ENCODE measurements around the gene TXNDC2.
A peak's percentile ranks its signal among the peaks of the same experiment; 100 is the strongest.

TXNDC2 gene

GRCh38 chr18:9913526-9914333 is 28.0 kb downstream of the TXNDC2 start, which contains the start of gene VAPA:
VAPA (plus strand) TSS chr18:9914016; CDS start chr18:9914257, 241 bp downstream.
- DNase-seq (ENCODE audit: low read depth) = peak; percentile 97

GRCh38 chr18:9914334-9914583 is 28.5 kb downstream of the TXNDC2 start:
- no peak for DNase-seq (ENCODE audit: low read depth)

GRCh38 chr18:9914584-9915290 is 29.0 kb downstream of the TXNDC2 start:
- peak; percentile 93 for DNase-seq (ENCODE audit: low read depth)

- DNase-seq (ENCODE audit: low read depth) = no peak
Observed at GRCh38 chr18:9915291-9916076, 29.7 kb downstream of the TXNDC2 start.

DNA sequence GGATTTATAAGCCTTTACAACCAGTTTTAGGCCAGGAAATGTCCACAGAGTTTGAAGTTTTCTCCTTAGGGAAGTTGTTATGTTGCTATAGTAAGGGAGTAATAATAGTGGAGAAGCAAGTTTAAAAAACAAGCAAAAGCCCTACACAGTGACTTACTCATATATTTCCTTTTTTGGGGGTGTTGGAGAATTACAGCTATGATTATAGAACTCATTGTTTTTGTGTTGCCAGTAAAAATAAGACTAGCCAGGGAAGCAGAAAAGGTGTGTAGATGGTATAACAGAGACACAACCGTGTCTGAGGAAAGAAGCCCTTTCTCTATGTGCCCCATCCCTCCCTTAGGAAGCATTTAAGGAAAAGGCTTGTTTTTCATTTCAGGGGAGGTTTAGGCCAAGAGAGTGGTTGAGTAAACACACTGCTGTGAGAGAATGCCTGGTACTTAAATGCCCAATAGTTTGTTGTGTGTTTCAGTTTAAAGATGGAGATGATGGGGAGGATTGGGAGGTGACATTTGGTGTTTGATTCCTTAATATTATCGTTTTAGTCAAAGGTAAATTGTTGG is 30.4 kb downstream of the TXNDC2 start:
- DNase-seq (ENCODE audit: low read depth) = peak; percentile 28

- DNase-seq (ENCODE audit: low read depth) = no peak
Observed at GRCh38 chr18:9916808-9917207, 31.0 kb downstream of the TXNDC2 start.

- peak; percentile 77 for DNase-seq (ENCODE audit: low read depth)
Observed at GRCh38 chr18:9918016-9918680, 32.4 kb downstream of the TXNDC2 start.

DNA sequence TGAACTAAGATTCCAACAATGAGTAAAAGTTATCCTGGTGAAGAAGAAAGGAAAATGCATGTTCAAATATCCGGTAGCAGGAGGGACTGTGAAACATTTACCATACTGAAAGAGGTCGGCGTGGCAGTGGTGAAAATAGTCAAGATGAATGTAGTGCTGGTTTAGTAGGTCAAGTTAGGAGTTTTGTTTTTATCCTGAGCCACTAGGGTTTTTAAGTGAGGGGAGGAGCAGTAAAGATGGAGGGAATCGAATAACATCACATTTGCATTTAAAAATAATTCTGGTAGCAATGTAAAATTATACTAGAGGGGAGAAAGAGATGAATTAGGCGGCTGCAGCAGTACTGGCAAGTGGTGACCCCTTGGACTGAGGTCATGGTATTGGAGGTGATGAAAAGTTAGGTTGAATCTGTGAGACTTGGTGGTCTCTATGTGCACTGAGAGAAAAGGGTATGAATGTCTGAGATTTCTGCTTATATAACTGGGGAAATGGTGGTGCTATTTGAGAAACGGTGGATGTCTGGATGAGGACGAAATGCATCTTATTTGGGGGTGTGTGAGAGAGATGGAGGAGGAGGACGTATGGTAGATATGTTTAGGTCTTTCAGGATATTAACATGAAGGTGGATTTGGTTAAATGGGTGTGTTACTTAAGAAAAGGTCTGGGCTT is 33.9 kb downstream of the TXNDC2 start:
- no peak for DNase-seq (ENCODE audit: low read depth)

DNA sequence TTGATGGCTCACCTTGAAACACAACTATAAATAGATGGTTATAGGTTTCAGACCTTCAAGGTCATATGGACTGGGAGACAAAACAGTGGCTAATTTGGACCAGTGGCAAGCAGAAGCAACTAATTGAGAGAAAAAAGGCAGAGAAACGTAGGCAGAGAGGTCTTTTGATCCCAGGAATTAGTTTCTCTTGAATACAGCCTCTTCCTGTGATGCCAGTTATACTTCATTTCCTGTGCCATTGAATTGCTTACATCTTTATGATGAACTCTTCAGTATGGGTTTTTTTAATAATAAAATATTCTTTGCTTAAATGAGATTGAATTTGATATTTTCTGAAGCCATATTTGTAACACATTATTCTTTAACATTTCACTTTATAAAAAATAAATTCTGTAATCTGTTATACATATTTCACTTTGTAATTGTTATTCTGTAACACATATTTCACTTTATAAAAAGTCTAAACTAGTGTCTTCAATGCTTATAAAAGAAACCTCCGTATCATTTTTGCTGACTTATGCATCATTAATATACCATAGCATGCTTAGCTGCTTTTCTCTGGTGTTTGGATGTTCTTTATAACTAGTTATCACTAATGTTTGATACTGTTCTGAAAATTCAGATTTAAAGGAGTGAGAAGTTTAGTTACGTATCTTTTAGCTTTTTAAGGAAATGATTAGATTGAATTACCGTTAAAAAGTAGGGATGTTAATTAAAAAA is 37.0 kb downstream of the TXNDC2 start:
- no peak for DNase-seq (ENCODE audit: low read depth)

GRCh38 chr18:9924371-9924943 is 38.7 kb downstream of the TXNDC2 start:
- DNase-seq (ENCODE audit: low read depth) = no peak

GRCh38 chr18:9925369-9925768 is 39.6 kb downstream of the TXNDC2 start:
- DNase-seq (ENCODE audit: low read depth) = no peak

GRCh38 chr18:9925795-9926194 is 40.0 kb downstream of the TXNDC2 start:
- no peak for DNase-seq (ENCODE audit: low read depth)

- no peak for DNase-seq (ENCODE audit: low read depth)
Observed at GRCh38 chr18:9926223-9926894, 40.6 kb downstream of the TXNDC2 start.

GRCh38 chr18:9926977-9927376 is 41.2 kb downstream of the TXNDC2 start:
- DNase-seq (ENCODE audit: low read depth) = no peak

- no peak for DNase-seq (ENCODE audit: low read depth)
Observed at GRCh38 chr18:9927392-9928063, 41.8 kb downstream of the TXNDC2 start.

GRCh38 chr18:9928646-9929259 is 43.0 kb downstream of the TXNDC2 start:
- DNase-seq (ENCODE audit: low read depth) = no peak

GRCh38 chr18:9930299-9930884 is 44.6 kb downstream of the TXNDC2 start:
- no peak for DNase-seq (ENCODE audit: low read depth)

- DNase-seq (ENCODE audit: low read depth) = no peak
Observed at GRCh38 chr18:9931146-9931545, 45.4 kb downstream of the TXNDC2 start.

All from ELR (cell line).